ENCODE results near the gene GDF9.
"Not testable (repeated sequence)": the region's sequence is repeated elsewhere in the genome, so short reads cannot be mapped to it uniquely, and the experiment has no call there.

The GDF9 gene

GRCh38 chr5:132872788-132873118, 6.5 kb upstream of the GDF9 start:
- no peak for DNase-seq

- DNase-seq = no peak
Measured at GRCh38 chr5:132871459-132872284, 5.4 kb upstream of the GDF9 start.

GRCh38 chr5:132870801-132871200, 4.5 kb upstream of the GDF9 start:
- DNase-seq = no peak

GRCh38 chr5:132868754-132869153, 2.5 kb upstream of the GDF9 start:
- no peak for DNase-seq

- no peak for DNase-seq
Measured at GRCh38 chr5:132867046-132867451, 780 bp upstream of the GDF9 start.

- DNase-seq = no peak
Measured at GRCh38 chr5:132865668-132866341, 464 bp downstream of the GDF9 start.

- no peak for DNase-seq
Measured at GRCh38 chr5:132860742-132861141, 5.5 kb downstream of the GDF9 start.

- no peak for DNase-seq
Measured at GRCh38 chr5:132859889-132860437, 6.3 kb downstream of the GDF9 start.

GRCh38 chr5:132856011-132856410, 10.3 kb downstream of the GDF9 start:
- no peak for DNase-seq

GRCh38 chr5:132854992-132855391, 11.3 kb downstream of the GDF9 start:
- not testable (repeated sequence) for DNase-seq

GRCh38 chr5:132854301-132854700, 12.0 kb downstream of the GDF9 start:
- DNase-seq = no peak

- DNase-seq = no peak
Measured at GRCh38 chr5:132853790-132854189, 12.5 kb downstream of the GDF9 start.

GRCh38 chr5:132853323-132853722, 12.9 kb downstream of the GDF9 start:
- no peak for DNase-seq

GRCh38 chr5:132850066-132850465, 16.2 kb downstream of the GDF9 start:
- DNase-seq = no peak

- DNase-seq = no peak
Measured at GRCh38 chr5:132849347-132849746, 16.9 kb downstream of the GDF9 start.

GRCh38 chr5:132848270-132848669, 18.0 kb downstream of the GDF9 start:
- DNase-seq = no peak

- no peak for DNase-seq
Measured at GRCh38 chr5:132841305-132841704, 25.0 kb downstream of the GDF9 start.

- DNase-seq = no peak
Measured at GRCh38 chr5:132840896-132841295, 25.4 kb downstream of the GDF9 start.

GRCh38 chr5:132840313-132840712, 26.0 kb downstream of the GDF9 start:
- no peak for DNase-seq

- no peak for DNase-seq
Measured at GRCh38 chr5:132839426-132840301, 26.6 kb downstream of the GDF9 start.

GRCh38 chr5:132838516-132839282, 27.6 kb downstream of the GDF9 start:
- DNase-seq = no peak

GRCh38 chr5:132837868-132838267, 28.4 kb downstream of the GDF9 start:
- no peak for DNase-seq

All from NCI-H187 (cell line).